DMS53 treated with DMSO at 0.1 percent for 48 hours (cell line): ENCODE measurements around the gene HOXC10.

Experiments used
- DNase-seq: peaks from one replicate; lab custom pipeline; 2025; ENCODE audit not compliant: unreplicated experiment; lab: John Stamatoyannopoulos, UW

Gene HOXC10

GRCh38 chr12:53976823-53977595 is 7.9 kb upstream of the HOXC10 start:
- DNase-seq: no peak

GRCh38 chr12:53977596-53978445 is 7.1 kb upstream of the HOXC10 start:
- DNase-seq: no peak

GRCh38 chr12:53978477-53979356 is 6.2 kb upstream of the HOXC10 start:
- DNase-seq: no peak

- no peak for DNase-seq
Observed at GRCh38 chr12:53980104-53980801, 4.7 kb upstream of the HOXC10 start.

GRCh38 chr12:53980802-53981496 is 4.0 kb upstream of the HOXC10 start:
- no peak for DNase-seq

GRCh38 chr12:53981634-53982565 is 3.0 kb upstream of the HOXC10 start:
- DNase-seq: no peak

- no peak for DNase-seq
Observed at GRCh38 chr12:53982648-53983567, 2.0 kb upstream of the HOXC10 start.

GRCh38 chr12:53983568-53983949 is 1.4 kb upstream of the HOXC10 start:
- DNase-seq: no peak

GRCh38 chr12:53983950-53984572 is 885 bp upstream of the HOXC10 start:
- no peak for DNase-seq

- no peak for DNase-seq
Observed at GRCh38 chr12:53985692-53985993, 697 bp downstream of the HOXC10 start.

- no peak for DNase-seq
Observed at GRCh38 chr12:53985994-53986685, 1.2 kb downstream of the HOXC10 start.

GRCh38 chr12:53986686-53987483 is 1.9 kb downstream of the HOXC10 start:
- DNase-seq: no peak

- DNase-seq: no peak
Observed at GRCh38 chr12:53987787-53988230, 2.9 kb downstream of the HOXC10 start.

- DNase-seq: no peak
Observed at GRCh38 chr12:53988541-53989226, 3.7 kb downstream of the HOXC10 start.

- DNase-seq: no peak
Observed at GRCh38 chr12:53989227-53990113, 4.5 kb downstream of the HOXC10 start.
